Thyroid gland (tissue), 4 donors: ENCODE results near the gene ADAMTS16. TPM values are rescaled to one million over a fixed set of nuclear protein-coding genes. Genes with fewer than 3 reads are reported as not detected.
A peak's percentile ranks its signal among the peaks of the same experiment; 100 is the strongest.

ENCODE experiments used
- DNase-seq, 2 donors: peaks; one replicate each; pipeline ENCODE4 v3.0.0-alpha.2; 2019
- H3K27ac ChIP-seq, 3 donors: fragments of 200-600 bp; sonication (generic); 1 replicate in 2 of 3; 2 replicates in 1 of 3; pipeline ENCODE4 v1.5.1; 2016 to 2019; ENCODE audit warnings: mild to moderate bottlenecking in 1 of 3, moderate library complexity in 1 of 3
- H3K27me3 ChIP-seq: fragments of 200-600 bp; sonication (generic); one replicate; pipeline ENCODE4 v1.5.1; 2019
- H3K36me3 ChIP-seq, 2 donors: fragments of 200-600 bp; sonication (generic); one replicate each; pipeline ENCODE4 v1.5.1; 2016 to 2019
- H3K4me1 ChIP-seq, 2 donors: fragments of 200-600 bp; sonication (generic); one replicate each; pipeline ENCODE4 v1.5.1; 2017 to 2019
- H3K4me3 ChIP-seq, 3 donors: fragments of 200-600 bp; sonication (generic); replicated peaks in 1 of 3; 1 replicate in 2 of 3; 2 replicates in 1 of 3; pipeline ENCODE4 v1.5.1; 2016; ENCODE audit warnings: mild to moderate bottlenecking in 1 of 3
- H3K9me3 ChIP-seq: fragments of 200-600 bp; sonication (generic); one replicate; pipeline ENCODE4 v1.5.1; 2017
- CTCF ChIP-seq, 6 experiments: fragments of 200-600 bp in 3 of 6; fragments of 450-650 bp in 3 of 6; sonication (generic) in 3 of 6; IDR thresholded peaks; one replicate each; pipeline ENCODE4 v1.5.1; 2016 to 2019; ENCODE audit warnings: antibody characterized with exemption in 6 of 6, mild to moderate bottlenecking in 2 of 6, inconsistent platforms in 1 of 6, moderate library complexity in 1 of 6
- POLR2A ChIP-seq, 2 donors: fragments of 450-650 bp; IDR thresholded peaks; one replicate each; pipeline ENCODE4 v1.6.1; 2017; ENCODE audit warnings: antibody characterized with exemption in 2 of 2, mild to moderate bottlenecking in 2 of 2, moderate library complexity in 1 of 2
- WGBS, 2 donors: methylation state at CpG; one replicate each; pipeline ENCODE4 v1.1.5; 2017; 5-methylcytosine and 5-hydroxymethylcytosine counted together
- intact Hi-C: fragments of 100-400 bp; cut with DNase I; formaldehyde crosslinking; loops from one replicate; pipeline ENCODE4 v1.15.1; 2023
- total RNA-seq, 4 donors: library from RNA; depleted of rRNA; stranded (reverse); fragments of >200 nt; gene quantifications; one replicate each; pipeline ENCODE4 v1.2.3, GENCODE V29; 2016

ADAMTS16 gene
- total RNA-seq, 4 donors from 2014 or later, result 0.11 to 1.0 (median 0.16) TPM

- no peaks in the 10 kb centered on the region for H3K4me1 ChIP-seq
- H3K9me3 ChIP-seq, result no peaks in the 10 kb centered on the region
- 77 to 80% methylated on average over 8 of the region's 8 CpGs for WGBS, 2 donors
- no peak for DNase-seq
- H3K27me3 ChIP-seq, result no peaks in the 10 kb centered on the region
- H3K36me3 ChIP-seq, result no peaks in the 10 kb centered on the region
- no peak overlapping the region for H3K4me3 ChIP-seq
- H3K27ac ChIP-seq, result no peak overlapping the region
- intact Hi-C loops, result no loop called here
- TF ChIP-seq POLR2A (IDR thresholded peaks at IDR 0.05) (no peak), CTCF (IDR thresholded peaks at IDR 0.05) (no peak)
Measured at GRCh38 chr5:5288201-5288600, 148.1 kb downstream of the ADAMTS16 start.

- Histone ChIP-seq H3K4me3 (no peak overlapping the region), H3K27me3 (no peaks in the 10 kb centered on the region), H3K4me1 (no peaks in the 10 kb centered on the region), H3K27ac (no peak overlapping the region), H3K9me3 (no peaks in the 10 kb centered on the region), H3K36me3 (no peaks in the 10 kb centered on the region)
- 91 to 96% methylated on average over 2 of the region's 2 CpGs for WGBS, 2 donors
- TF ChIP-seq POLR2A (IDR thresholded peaks at IDR 0.05), result no peak
- no peak for DNase-seq
- intact Hi-C loops, result no loop called here
Measured at GRCh38 chr5:5289537-5289936, 149.4 kb downstream of the ADAMTS16 start.

- Histone ChIP-seq H3K9me3 (no peaks in the 10 kb centered on the region), H3K27ac (no peak overlapping the region), H3K36me3 (no peaks in the 10 kb centered on the region), H3K27me3 (no peaks in the 10 kb centered on the region), H3K4me3 (no peak overlapping the region), H3K4me1 (no peaks in the 10 kb centered on the region)
- 77 to 86% methylated on average over 10 of the region's 10 CpGs for WGBS, 2 donors
- intact Hi-C loops, result no loop called here
- TF ChIP-seq CTCF (IDR thresholded peaks at IDR 0.05) (no peak), POLR2A (IDR thresholded peaks at IDR 0.05) (no peak)
- DNase-seq, result no peak
Measured at GRCh38 chr5:5290674-5291334, 150.7 kb downstream of the ADAMTS16 start.

- no peaks in the 10 kb centered on the region for H3K9me3 ChIP-seq
- H3K27ac ChIP-seq, result no peak overlapping the region
- intact Hi-C loops, result no loop called here
- H3K4me1 ChIP-seq, result no peaks in the 10 kb centered on the region
- H3K4me3 ChIP-seq, result no peak overlapping the region
- no peak for TF ChIP-seq POLR2A (IDR thresholded peaks at IDR 0.05)
- no peak for TF ChIP-seq CTCF (IDR thresholded peaks at IDR 0.05)
- WGBS, 2 donors, result 60 to 69% methylated on average over 6 to 7 of the region's 7 CpGs
- DNase-seq, result peak; percentile 17 to 28
- H3K27me3 ChIP-seq, result no peaks in the 10 kb centered on the region
- no peaks in the 10 kb centered on the region for H3K36me3 ChIP-seq
Measured at GRCh38 chr5:5291357-5291756, 151.2 kb downstream of the ADAMTS16 start.

GRCh38 chr5:5293029-5293428 lies 152.9 kb downstream of the ADAMTS16 start:
- H3K27ac ChIP-seq, result no peak overlapping the region
- no peak for DNase-seq
- no peaks in the 10 kb centered on the region for H3K9me3 ChIP-seq
- no peak overlapping the region for H3K4me3 ChIP-seq
- 74 to 82% methylated on average over 5 of the region's 5 CpGs for WGBS, 2 donors
- H3K4me1 ChIP-seq, result no peaks in the 10 kb centered on the region
- no peak for TF ChIP-seq POLR2A (IDR thresholded peaks at IDR 0.05)
- TF ChIP-seq CTCF (IDR thresholded peaks at IDR 0.05), result no peak
- intact Hi-C loops, result no loop called here
- H3K36me3 ChIP-seq, result no peaks in the 10 kb centered on the region
- H3K27me3 ChIP-seq, result no peaks in the 10 kb centered on the region
